Bronchial smooth muscle cell (primary cell): ENCODE measurements around the gene TCEAL5. TPM values are rescaled to one million over a fixed set of nuclear protein-coding genes. Genes with fewer than 3 reads are reported as not detected.

Source experiments
- total RNA-seq: library from RNA; depleted of rRNA; stranded (reverse); fragments of >200 nt; gene quantifications from 2 replicates; pipeline ENCODE4 v1.2.1, GENCODE V29; 2014

TCEAL5 gene, protein sequence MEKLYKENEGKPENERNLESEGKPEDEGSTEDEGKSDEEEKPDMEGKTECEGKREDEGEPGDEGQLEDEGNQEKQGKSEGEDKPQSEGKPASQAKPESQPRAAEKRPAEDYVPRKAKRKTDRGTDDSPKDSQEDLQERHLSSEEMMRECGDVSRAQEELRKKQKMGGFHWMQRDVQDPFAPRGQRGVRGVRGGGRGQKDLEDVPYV
- not detected in 2 replicates for total RNA-seq

DNA sequence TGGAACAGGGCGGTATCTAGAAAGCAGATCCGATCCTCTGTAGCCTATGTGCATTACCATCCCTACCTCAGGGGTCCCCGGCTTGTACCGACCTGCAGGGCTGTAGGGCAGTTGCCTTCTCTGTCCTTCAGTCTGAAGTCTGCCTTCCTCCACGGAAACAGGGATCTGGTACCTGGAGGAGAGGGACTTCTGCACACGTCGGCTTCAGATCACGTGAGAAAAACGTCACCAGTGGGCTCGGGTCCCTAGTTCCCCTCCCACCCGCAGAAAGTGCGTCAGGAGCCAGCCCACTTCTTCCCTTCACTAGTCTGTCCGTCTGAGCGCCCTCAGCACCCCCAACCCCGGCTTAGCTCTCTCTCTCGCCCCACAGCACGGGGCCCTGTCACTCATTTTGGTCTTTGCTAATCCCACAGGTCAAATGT, at the start of gene TCEAL5:
TCEAL5 (minus strand) TSS at position 170 of the 422 bp plus-strand sequence. CDS start 2,187 bp downstream, outside the sequence.

DNA sequence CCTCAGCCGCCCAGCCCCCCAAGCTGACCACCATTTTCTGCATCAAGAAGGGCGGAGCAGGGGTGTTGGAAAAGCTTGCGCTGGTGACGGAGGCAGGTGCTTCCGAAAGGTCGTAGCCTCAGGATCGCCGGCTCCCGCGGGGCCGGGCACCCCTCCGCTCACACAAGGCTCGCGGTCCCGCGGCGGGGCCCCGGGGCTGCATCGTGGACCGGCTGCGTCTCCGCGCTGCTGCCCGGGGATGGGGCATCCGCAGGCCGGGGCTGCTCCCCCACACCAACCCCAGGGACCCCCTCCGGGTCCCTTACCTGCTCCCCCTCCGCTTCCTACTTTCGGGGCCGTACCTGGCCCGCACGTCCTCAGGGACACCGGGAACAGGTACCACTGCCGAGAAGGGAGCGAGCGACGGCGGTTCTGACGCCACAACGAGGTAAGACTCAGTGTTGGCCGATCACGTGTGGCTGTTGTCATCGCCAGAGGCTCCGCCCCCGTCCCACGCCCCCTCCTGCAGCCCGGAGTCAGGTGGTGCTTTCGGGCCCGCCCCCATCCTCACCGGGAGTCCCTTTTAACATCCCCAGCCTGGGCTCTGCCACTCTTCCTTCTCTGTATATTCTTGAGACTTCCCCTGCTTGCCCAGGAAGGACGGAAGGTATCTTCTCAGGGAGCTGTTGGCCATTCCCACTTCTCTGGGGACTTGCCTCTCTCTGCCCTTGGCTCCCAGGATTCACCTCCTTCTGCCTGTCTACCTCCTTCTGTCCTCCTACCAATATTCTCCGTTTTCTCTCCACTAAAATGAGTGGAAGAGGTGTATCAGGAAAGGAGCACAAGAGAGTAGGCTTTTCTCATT, 34.2 kb upstream of the TCEAL5 start, which contains the start of gene BEX2:
BEX2 (minus strand) TSS at position 436 of the 844 bp plus-strand sequence. CDS start 1,014 bp downstream, outside the sequence.

DNA sequence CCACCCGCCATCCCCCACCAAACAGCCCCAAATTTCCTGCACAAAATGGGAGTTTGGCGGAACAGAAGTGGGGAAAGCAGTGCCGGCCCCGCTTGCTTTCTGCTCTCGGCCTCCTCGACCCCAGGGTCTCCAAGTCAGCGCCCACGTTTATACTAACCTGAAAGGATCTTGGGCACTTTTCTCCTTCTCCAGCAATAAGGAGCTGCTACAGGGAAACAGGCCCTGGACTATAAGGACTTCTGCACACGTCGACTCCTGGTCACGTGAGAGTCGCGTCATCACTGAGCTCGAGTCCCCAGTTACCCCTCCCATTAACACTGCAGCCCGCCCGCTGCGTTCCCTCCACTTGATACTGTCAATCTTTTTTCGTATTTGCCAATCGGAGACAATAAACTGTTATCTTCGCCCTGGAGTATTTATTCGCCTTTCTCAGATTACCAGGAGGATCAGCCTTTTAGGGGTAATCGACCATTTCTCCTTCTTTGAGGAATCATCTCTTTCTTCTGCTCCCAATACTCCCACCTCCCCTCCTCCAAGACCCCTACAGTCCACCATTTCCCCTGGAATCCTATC, 21.5 kb downstream of the TCEAL5 start, which contains the start of gene TCEAL8:
TCEAL8 (minus strand) TSS at position 235 of the 573 bp plus-strand sequence. CDS start 1,176 bp downstream, outside the sequence.

Other genes with a start within 250 kb of the TCEAL5 start
- gene BEX1, start 212.6 kb downstream of the TCEAL5 start, total RNA-seq: 0.63 TPM in 1 of 2 replicates, not detected in the other
- gene NXF3, start 183.6 kb downstream of the TCEAL5 start, total RNA-seq: not detected in 2 replicates
- 12.1 and 22.4 TPM in 2 replicates for gene BEX4, start 61.6 kb downstream of the TCEAL5 start, total RNA-seq
- 87.2 and 164 TPM in 2 replicates for gene TCEAL8, start 21.6 kb downstream of the TCEAL5 start, total RNA-seq
- 0.60 and 1.4 TPM in 2 replicates for gene BEX2, start 34.2 kb upstream of the TCEAL5 start, total RNA-seq
- gene TCEAL7, start 53.5 kb upstream of the TCEAL5 start, total RNA-seq: 32.1 and 74.1 TPM in 2 replicates
- 93.4 and 148 TPM in 2 replicates for gene TCEAL9, start 79.8 kb upstream of the TCEAL5 start, total RNA-seq
- gene BEX3, start 99.8 kb upstream of the TCEAL5 start, total RNA-seq: 477 and 562 TPM in 2 replicates
- gene RAB40A, start 242.7 kb upstream of the TCEAL5 start, total RNA-seq: 0.09 and 0.16 TPM in 2 replicates